Testis (tissue), 2 donors: ENCODE data around the gene RESP18.

Experiments used
- POLR2A ChIP-seq: fragments of 450-650 bp; IDR thresholded peaks from one replicate; pipeline ENCODE4 v1.6.1; 2017; ENCODE audit warnings: antibody characterized with exemption, mild to moderate bottlenecking, moderate library complexity
- TF ChIP-seq, protein P1 (sequence below), 3 experiments: fragments of 450-650 bp in 2 of 3; fragments of 200-600 bp in 1 of 3; sonication (generic) in 1 of 3; IDR thresholded peaks; one replicate each; pipeline ENCODE4 v1.5.1; 2016 to 2019; ENCODE audit warnings: antibody characterized with exemption in 3 of 3, mild to moderate bottlenecking in 2 of 3, moderate library complexity in 1 of 3

DNA sequence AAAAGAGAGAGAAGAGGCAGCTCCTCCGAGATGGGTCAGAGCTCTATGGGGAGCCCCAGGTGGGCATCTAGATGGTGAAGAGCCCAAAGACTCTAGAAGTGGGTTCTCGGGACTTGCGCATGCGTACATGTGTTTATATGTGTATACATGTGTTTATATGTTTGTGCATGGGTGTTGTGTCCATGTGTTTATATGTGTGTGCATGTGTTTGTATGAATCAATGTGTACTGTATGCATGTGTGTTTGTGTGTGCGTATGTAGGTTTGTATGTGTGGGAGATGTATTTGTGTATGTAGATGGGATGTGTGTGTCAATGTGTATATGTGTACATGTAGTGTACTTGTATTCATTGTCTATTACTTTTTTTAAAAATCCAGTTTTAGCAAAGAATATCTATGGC, 29.5 kb upstream of the RESP18 start:
- TF ChIP-seq, protein P1, sequence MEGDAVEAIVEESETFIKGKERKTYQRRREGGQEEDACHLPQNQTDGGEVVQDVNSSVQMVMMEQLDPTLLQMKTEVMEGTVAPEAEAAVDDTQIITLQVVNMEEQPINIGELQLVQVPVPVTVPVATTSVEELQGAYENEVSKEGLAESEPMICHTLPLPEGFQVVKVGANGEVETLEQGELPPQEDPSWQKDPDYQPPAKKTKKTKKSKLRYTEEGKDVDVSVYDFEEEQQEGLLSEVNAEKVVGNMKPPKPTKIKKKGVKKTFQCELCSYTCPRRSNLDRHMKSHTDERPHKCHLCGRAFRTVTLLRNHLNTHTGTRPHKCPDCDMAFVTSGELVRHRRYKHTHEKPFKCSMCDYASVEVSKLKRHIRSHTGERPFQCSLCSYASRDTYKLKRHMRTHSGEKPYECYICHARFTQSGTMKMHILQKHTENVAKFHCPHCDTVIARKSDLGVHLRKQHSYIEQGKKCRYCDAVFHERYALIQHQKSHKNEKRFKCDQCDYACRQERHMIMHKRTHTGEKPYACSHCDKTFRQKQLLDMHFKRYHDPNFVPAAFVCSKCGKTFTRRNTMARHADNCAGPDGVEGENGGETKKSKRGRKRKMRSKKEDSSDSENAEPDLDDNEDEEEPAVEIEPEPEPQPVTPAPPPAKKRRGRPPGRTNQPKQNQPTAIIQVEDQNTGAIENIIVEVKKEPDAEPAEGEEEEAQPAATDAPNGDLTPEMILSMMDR (IDR thresholded peaks at IDR 0.05): no peak
- no peak for TF ChIP-seq POLR2A
